A673 (cell line): Measurements from ENCODE around the gene SGCD. TPM values are rescaled to one million over a fixed set of nuclear protein-coding genes. Genes with fewer than 3 reads are reported as not detected.

ENCODE experiments used
- BruUV-seq: library from RNA; stranded (reverse); fragments of 400-500 nt; replicated peaks from 2 replicates; lab custom pipeline; 2021; lab: Mats Ljungman, UMichigan
- CTCF ChIA-PET: fragments of 300-600 bp; sonication (Branson Sonifier 250); formaldehyde crosslinking; loops from one replicate; lab custom pipeline; 2022; ENCODE audit warnings: antibody characterized with exemption; lab: Charles Lee
- POLR2A ChIA-PET: fragments of 300-600 bp; sonication (Branson Sonifier 250); formaldehyde crosslinking; loops from one replicate; lab custom pipeline; 2022; ENCODE audit warnings: antibody characterized with exemption; ENCODE audit not compliant: low non-redundant PET; lab: Charles Lee
- DNase-seq: peaks from one replicate; pipeline ENCODE4 v3.0.0-alpha.2; 2015; ENCODE audit warnings: low spot score
- H3K27ac ChIP-seq: fragments of 200-600 bp; sonication (generic); 2 replicates; pipeline ENCODE4 v1.5.1; 2016; ENCODE audit warnings: mixed run types, low read depth, mild to moderate bottlenecking, mixed read lengths, antibody characterized with exemption, low read length; ENCODE audit not compliant: poor library complexity, severe bottlenecking
- H3K27me3 ChIP-seq: fragments of 200-600 bp; sonication (generic); replicated peaks from 2 replicates; pipeline ENCODE4 v1.6.1; 2017; ENCODE audit warnings: mixed run types, low read depth, mild to moderate bottlenecking, mixed read lengths, antibody characterized with exemption, low read length; ENCODE audit not compliant: insufficient read depth, poor library complexity
- H3K36me3 ChIP-seq: fragments of 200-600 bp; sonication (generic); 2 replicates; pipeline ENCODE4 v1.6.1; 2016; ENCODE audit warnings: mixed run types, mild to moderate bottlenecking, mixed read lengths, antibody characterized with exemption, low read length; ENCODE audit not compliant: insufficient read depth, poor library complexity, severe bottlenecking
- H3K4me1 ChIP-seq: fragments of 200-600 bp; sonication (generic); 2 replicates; pipeline ENCODE4 v1.6.1; 2017; ENCODE audit warnings: mixed run types, mild to moderate bottlenecking, mixed read lengths, antibody characterized with exemption, low read length; ENCODE audit not compliant: insufficient read depth, poor library complexity, severe bottlenecking
- H3K4me3 ChIP-seq: fragments of 200-600 bp; sonication (generic); 2 replicates; pipeline ENCODE4 v1.5.1; 2016; ENCODE audit warnings: low read depth, mixed run types, mild to moderate bottlenecking, mixed read lengths, low read length; ENCODE audit not compliant: poor library complexity, severe bottlenecking
- H3K9me3 ChIP-seq: fragments of 200-600 bp; sonication (generic); 2 replicates; pipeline ENCODE4 v1.6.1; 2016; ENCODE audit warnings: mixed run types, low read depth, mild to moderate bottlenecking, mixed read lengths, antibody characterized with exemption, low read length; ENCODE audit not compliant: poor library complexity, severe bottlenecking
- EZH2 ChIP-seq: fragments of 200-600 bp; sonication (generic); IDR thresholded peaks from 2 replicates; pipeline ENCODE4 v1.6.1; 2017; ENCODE audit warnings: borderline replicate concordance, low read depth, mild to moderate bottlenecking, mixed read lengths, antibody characterized with exemption, low read length; ENCODE audit not compliant: poor library complexity, severe bottlenecking
- intact Hi-C: fragments of 100-400 bp; cut with micrococcal nuclease; formaldehyde crosslinking; loops from one replicate; pipeline ENCODE4 v1.10.0; 2022; ENCODE audit not compliant: unreplicated experiment
- total RNA-seq: library from RNA; stranded (reverse); gene quantifications from 2 replicates; pipeline ENCODE4 v1.2.3, GENCODE V29; 2021
- TF ChIP-seq, protein P1 (sequence below): fragments of 300-800, 200-600 bp; sonication (generic); conservative IDR thresholded peaks from 2 replicates; pipeline ENCODE4 v1.5.1; 2017; ENCODE audit warnings: low read depth, mild to moderate bottlenecking, antibody characterized with exemption, low read length, moderate library complexity, mixed read lengths

The SGCD gene
- total RNA-seq, 1 experiment from 2014 or later = 0.17 TPM

DNA sequence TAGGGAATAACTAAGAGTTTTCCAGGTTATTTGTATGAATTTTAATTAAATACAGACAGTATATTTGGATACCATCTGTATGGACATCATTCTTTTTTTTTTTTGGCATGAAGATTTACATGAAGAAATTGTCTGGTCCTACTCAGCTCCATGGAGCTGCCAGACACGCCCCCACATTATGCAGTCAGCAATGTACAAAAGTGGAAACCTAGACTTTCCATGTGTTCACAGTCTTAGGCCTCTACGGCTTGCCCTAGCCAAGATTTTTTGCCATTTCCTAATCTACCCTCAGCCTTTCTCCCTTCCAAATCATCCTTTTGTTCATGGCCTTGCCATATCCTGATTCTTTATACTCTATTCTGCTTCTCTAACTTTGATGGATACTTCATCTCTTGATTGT lies 207.1 kb downstream of the SGCD start:
- BruUV-seq = no TSS peak
- Histone ChIP-seq H3K9me3 (no peaks in the 10 kb centered on the region), H3K4me1 (no peaks in the 10 kb centered on the region), H3K27ac (no peak overlapping the region), H3K36me3 (no peaks in the 10 kb centered on the region), H3K27me3 (no peaks in the 10 kb centered on the region), H3K4me3 (no peak overlapping the region)
- intact Hi-C loops = no loop called here
- TF ChIP-seq, protein P1, sequence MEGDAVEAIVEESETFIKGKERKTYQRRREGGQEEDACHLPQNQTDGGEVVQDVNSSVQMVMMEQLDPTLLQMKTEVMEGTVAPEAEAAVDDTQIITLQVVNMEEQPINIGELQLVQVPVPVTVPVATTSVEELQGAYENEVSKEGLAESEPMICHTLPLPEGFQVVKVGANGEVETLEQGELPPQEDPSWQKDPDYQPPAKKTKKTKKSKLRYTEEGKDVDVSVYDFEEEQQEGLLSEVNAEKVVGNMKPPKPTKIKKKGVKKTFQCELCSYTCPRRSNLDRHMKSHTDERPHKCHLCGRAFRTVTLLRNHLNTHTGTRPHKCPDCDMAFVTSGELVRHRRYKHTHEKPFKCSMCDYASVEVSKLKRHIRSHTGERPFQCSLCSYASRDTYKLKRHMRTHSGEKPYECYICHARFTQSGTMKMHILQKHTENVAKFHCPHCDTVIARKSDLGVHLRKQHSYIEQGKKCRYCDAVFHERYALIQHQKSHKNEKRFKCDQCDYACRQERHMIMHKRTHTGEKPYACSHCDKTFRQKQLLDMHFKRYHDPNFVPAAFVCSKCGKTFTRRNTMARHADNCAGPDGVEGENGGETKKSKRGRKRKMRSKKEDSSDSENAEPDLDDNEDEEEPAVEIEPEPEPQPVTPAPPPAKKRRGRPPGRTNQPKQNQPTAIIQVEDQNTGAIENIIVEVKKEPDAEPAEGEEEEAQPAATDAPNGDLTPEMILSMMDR = no peak
- TF ChIP-seq EZH2 = no peak
- no peak for DNase-seq
- CTCF ChIA-PET = no interaction called here
- POLR2A ChIA-PET = no interaction called here

DNA sequence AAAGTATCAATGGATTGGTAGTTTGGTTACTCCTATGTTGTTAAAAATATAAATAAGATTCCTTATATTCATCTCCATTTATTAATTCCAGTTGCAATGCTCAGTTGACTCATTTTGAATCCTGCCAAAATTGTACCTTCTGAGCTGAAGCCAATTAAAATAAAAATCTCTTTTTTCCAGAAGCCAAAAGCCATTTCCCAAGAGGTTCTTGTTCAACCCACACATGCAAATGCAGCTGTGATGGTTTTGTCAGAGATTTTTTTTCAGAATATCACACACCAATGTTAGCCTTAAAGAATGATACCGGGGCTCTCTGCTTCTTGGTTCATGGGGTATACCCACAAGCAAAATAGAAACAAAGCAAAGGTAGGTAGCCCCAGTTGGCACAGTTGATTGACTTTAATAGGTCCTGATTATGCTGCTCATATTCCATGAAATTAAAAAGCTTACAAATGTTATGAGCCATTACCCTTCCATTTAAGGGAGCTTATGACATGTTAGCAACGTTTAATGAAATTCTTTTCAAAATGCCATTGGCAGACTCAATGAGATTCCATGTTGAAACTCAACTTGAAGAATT lies 208.0 kb downstream of the SGCD start:
- no peak overlapping the region for H3K27ac ChIP-seq
- no peaks in the 10 kb centered on the region for H3K36me3 ChIP-seq
- no peaks in the 10 kb centered on the region for H3K27me3 ChIP-seq
- TF ChIP-seq, protein P1 = no peak
- no peak for TF ChIP-seq EZH2
- intact Hi-C loops = no loop called here
- H3K4me3 ChIP-seq = no peak overlapping the region
- DNase-seq = no peak
- no peaks in the 10 kb centered on the region for H3K9me3 ChIP-seq
- no TSS peak for BruUV-seq
- H3K4me1 ChIP-seq = no peaks in the 10 kb centered on the region
- ChIA-PET CTCF (no interaction called here), POLR2A (no interaction called here)

DNA sequence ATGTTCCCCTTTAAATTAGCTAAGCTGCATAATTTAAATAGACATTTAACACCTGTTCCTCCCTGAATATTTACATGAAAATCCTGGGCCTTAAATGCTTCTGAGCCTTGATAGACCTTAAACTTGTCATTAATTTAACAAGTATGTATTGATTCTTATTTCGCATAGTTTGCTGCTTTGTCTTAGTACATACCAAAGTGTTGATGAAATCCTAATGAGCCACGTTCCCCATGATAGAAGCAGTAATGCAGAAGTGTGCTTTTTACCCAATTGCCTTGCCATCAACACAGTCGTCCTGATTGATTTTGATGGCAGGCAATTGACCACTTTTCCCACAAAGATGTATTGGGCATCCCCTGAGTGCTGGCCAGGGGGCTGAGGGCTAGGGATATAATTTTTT lies 213.5 kb downstream of the SGCD start:
- intact Hi-C loops = no loop called here
- H3K9me3 ChIP-seq = no peaks in the 10 kb centered on the region
- TF ChIP-seq, protein P1 = no peak
- no peak for TF ChIP-seq EZH2
- ChIA-PET CTCF (no interaction called here), POLR2A (no interaction called here)
- H3K27me3 ChIP-seq = no peaks in the 10 kb centered on the region
- BruUV-seq = no TSS peak
- H3K27ac ChIP-seq = no peak overlapping the region
- DNase-seq = no peak
- no peak overlapping the region for H3K4me3 ChIP-seq
- no peaks in the 10 kb centered on the region for H3K36me3 ChIP-seq
- no peaks in the 10 kb centered on the region for H3K4me1 ChIP-seq
